ENCODE measurements around the gene IL20RA. TPM values are rescaled to one million over a fixed set of nuclear protein-coding genes. Genes with fewer than 3 reads are reported as not detected.

The IL20RA gene
- total and polyA plus RNA-seq, 2 of the 8 experiments (the other 6 are each of a cell fraction or from before 2014, with no cell fraction given): 1.3 to 1.7 TPM

DNA sequence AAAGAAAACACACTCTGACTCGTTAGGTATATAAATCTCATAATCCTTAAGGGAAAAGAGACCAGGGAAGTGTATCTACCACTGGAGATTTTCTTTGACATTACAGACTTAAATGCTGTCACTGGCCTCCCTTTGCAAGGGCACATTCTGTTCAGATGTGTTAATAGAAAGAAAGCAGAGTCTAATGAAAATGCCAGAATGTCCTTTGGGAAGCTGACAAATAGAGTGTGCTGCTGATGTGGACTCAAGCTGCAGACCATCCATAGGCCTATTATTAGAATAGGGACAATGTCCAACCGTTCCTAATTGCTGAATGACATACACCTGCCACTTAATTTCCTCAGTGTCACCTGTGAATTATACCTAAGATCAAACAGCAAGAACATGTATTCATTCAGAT, 81.5 kb downstream of the IL20RA start:
- no peak overlapping the region for H2AK5ac ChIP-seq (ENCODE audit: low read depth, low read length)
- H2BK15ac ChIP-seq (ENCODE audit: low read length): no peak overlapping the region
- H4K8ac ChIP-seq (ENCODE audit: extremely low read depth, insufficient read depth, low read length): no peak overlapping the region
- no peak overlapping the region for H2BK5ac ChIP-seq (ENCODE audit: low read depth, low read length)
- POLR2A ChIA-PET (ENCODE audit: partially characterized antibody): interaction anchor here (1.7 kb wide), 1 partner anchor 27 kb away, joined by 5 read pairs; no protein-coding TSS in a partner anchor
- no peak overlapping the region for H4K91ac ChIP-seq (replicated peaks; ENCODE audit: insufficient read length, low read length)
- H3K27ac ChIP-seq (ENCODE audit: low read depth, low read length): no peak overlapping the region
- no peaks in the 10 kb centered on the region for H3K27me3 ChIP-seq (replicated peaks in 1 of 4; ENCODE audit: control insufficient read depth in 3 of 4, extremely low read depth in 1 of 4, insufficient read depth in 3 of 4, low read length in 3 of 4)
- no peak overlapping the region for H3K9ac ChIP-seq (replicated peaks in 1 of 4; ENCODE audit: extremely low read depth in 1 of 4, low read depth in 3 of 4, low read length in 3 of 4)
- CTCF ChIA-PET (ENCODE audit: partially characterized antibody): interaction anchor here (0.7 to 1.7 kb wide), 6 partner anchors 20 to 1043 kb away, joined by 3 to 7 read pairs (median 4); no protein-coding TSS in a partner anchor
- no peaks in the 10 kb centered on the region for H3K79me1 ChIP-seq (ENCODE audit: low read depth, low read length)
- no peaks in the 10 kb centered on the region for H3K9me3 ChIP-seq (ENCODE audit: insufficient read depth in 2 of 2, low read depth in 1 of 2, low read length in 1 of 2)
- no peaks in the 10 kb centered on the region for H3K79me2 ChIP-seq (ENCODE audit: control insufficient read depth in 1 of 2, insufficient read depth in 2 of 2, low read length in 2 of 2)
- H3K14ac ChIP-seq (ENCODE audit: insufficient read length): no peak overlapping the region
- H2BK12ac ChIP-seq (ENCODE audit: low read depth, low read length): no peak overlapping the region
- H3K36me3 ChIP-seq (ENCODE audit: control insufficient read depth in 2 of 4, insufficient read depth in 4 of 4, low read length in 3 of 4): no peaks in the 10 kb centered on the region
- no peak overlapping the region for H3K18ac ChIP-seq (ENCODE audit: extremely low read depth, low read length)
- H2BK120ac ChIP-seq (replicated peaks; ENCODE audit: low read depth, low read length): no peak overlapping the region
- TF ChIP-seq NANOG (IDR thresholded peaks at IDR 0.05; ENCODE audit: insufficient read depth, low read depth, low read length, poor library complexity, severe bottlenecking): no peak
- TF ChIP-seq, protein P1, sequence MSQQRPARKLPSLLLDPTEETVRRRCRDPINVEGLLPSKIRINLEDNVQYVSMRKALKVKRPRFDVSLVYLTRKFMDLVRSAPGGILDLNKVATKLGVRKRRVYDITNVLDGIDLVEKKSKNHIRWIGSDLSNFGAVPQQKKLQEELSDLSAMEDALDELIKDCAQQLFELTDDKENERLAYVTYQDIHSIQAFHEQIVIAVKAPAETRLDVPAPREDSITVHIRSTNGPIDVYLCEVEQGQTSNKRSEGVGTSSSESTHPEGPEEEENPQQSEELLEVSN (IDR thresholded peaks at IDR 0.05): no peak
- TF ChIP-seq SP4 (IDR thresholded peaks at IDR 0.05; ENCODE audit: low read length): no peak
- no peak for TF ChIP-seq SIRT6 (IDR thresholded peaks at IDR 0.05; ENCODE audit: low read length)
- no peak for TF ChIP-seq SIN3A (conservative IDR thresholded peaks at IDR 0.05 in 1 of 2, IDR thresholded peaks at IDR 0.05 in 1 of 2; ENCODE audit: low read depth in 1 of 2, low read length in 2 of 2)
- no peak for TF ChIP-seq KDM4A (IDR thresholded peaks at IDR 0.05; ENCODE audit: low read depth, low read length, severe bottlenecking)
- no peak for TF ChIP-seq GABPA (IDR thresholded peaks at IDR 0.05; ENCODE audit: borderline replicate concordance, insufficient read depth, low read length)
- no peak for TF ChIP-seq SIX5 (IDR thresholded peaks at IDR 0.05; ENCODE audit: low read depth, low read length)
- FAIRE-seq (no peak), DNase-seq (ENCODE audit: low read depth in 1 of 2, low spot score in 2 of 2) (no peak)
- no peak overlapping the region for H3K56ac ChIP-seq (replicated peaks; ENCODE audit: insufficient read length, low read depth, low read length)
- H2AFZ ChIP-seq (ENCODE audit: low read length): no peak overlapping the region
- H3K4me3 ChIP-seq (ENCODE audit: extremely low read depth in 1 of 4, insufficient read depth in 2 of 4, low read depth in 3 of 4, low read length in 4 of 4): no peak overlapping the region
- H4K5ac ChIP-seq (ENCODE audit: insufficient read length, low read depth, low read length): no peak overlapping the region
- H3K23ac ChIP-seq (ENCODE audit: insufficient read length): no peak overlapping the region
- H4K20me1 ChIP-seq (replicated peaks in 1 of 2; ENCODE audit: control insufficient read depth in 1 of 2, insufficient read depth in 2 of 2, low read length in 2 of 2): no peaks in the 10 kb centered on the region
- H3K4ac ChIP-seq (replicated peaks; ENCODE audit: insufficient read length, low read depth, low read length): no peak overlapping the region
- no peak overlapping the region for H2BK20ac ChIP-seq (ENCODE audit: low read length)
- H3K23me2 ChIP-seq (ENCODE audit: low read depth, low read length): no peaks in the 10 kb centered on the region
- H3K4me2 ChIP-seq (ENCODE audit: insufficient read depth in 1 of 2, low read depth in 2 of 2, low read length in 2 of 2): no peak overlapping the region
- peaks cover 0 to 12% (median 8%) of the 10 kb centered on the region in 4 experiments; a peak in 5 of 7 replicates for H3K4me1 ChIP-seq (replicated peaks in 1 of 4; ENCODE audit: control insufficient read depth in 3 of 4, insufficient read depth in 4 of 4, low read length in 3 of 4)
- 94% methylated on average over 2 of the region's 2 CpGs; no CpG with 5 or more reads in 1 of the 2 experiments for WGBS, 2 experiments (ENCODE audit: extremely low coverage in 1 of 2, insufficient coverage in 1 of 2, insufficient read length in 1 of 2, insufficient replicate concordance in 2 of 2, low coverage in 1 of 2, low lambda C conversion rate in 2 of 2, missing lambda C conversion rate in 1 of 2)
